GM19023 (cell line): ENCODE data around the gene KLHL22.

Source experiments
- ATAC-seq: cut with Tn5 transposase; IDR thresholded peaks from one replicate; pipeline ENCODE4 v1.9.1; 2021; ENCODE audit warnings: mild to moderate bottlenecking, moderate library complexity; ENCODE audit not compliant: unreplicated experiment

KLHL22 gene

GRCh38 chr22:20434773-20435172 is 60.8 kb downstream of the KLHL22 start:
- ATAC-seq: no peak

- no peak for ATAC-seq
Observed at GRCh38 chr22:20434264-20434751, 61.3 kb downstream of the KLHL22 start.

GRCh38 chr22:20433686-20434241 is 61.8 kb downstream of the KLHL22 start:
- no peak for ATAC-seq

GRCh38 chr22:20433191-20433590 is 62.4 kb downstream of the KLHL22 start:
- ATAC-seq: no peak

GRCh38 chr22:20432244-20432686 is 63.3 kb downstream of the KLHL22 start:
- no peak for ATAC-seq

- ATAC-seq: no peak
Observed at GRCh38 chr22:20431511-20432192, 63.9 kb downstream of the KLHL22 start.

GRCh38 chr22:20430720-20431510 is 64.7 kb downstream of the KLHL22 start:
- no peak for ATAC-seq

GRCh38 chr22:20430101-20430719 is 65.4 kb downstream of the KLHL22 start:
- ATAC-seq: no peak

GRCh38 chr22:20429254-20430100 is 66.1 kb downstream of the KLHL22 start:
- no peak for ATAC-seq

GRCh38 chr22:20428496-20429253 is 66.9 kb downstream of the KLHL22 start:
- no peak for ATAC-seq

- no peak for ATAC-seq
Observed at GRCh38 chr22:20427945-20428417, 67.6 kb downstream of the KLHL22 start.

- ATAC-seq: no peak
Observed at GRCh38 chr22:20427104-20427944, 68.3 kb downstream of the KLHL22 start.

- ATAC-seq: no peak
Observed at GRCh38 chr22:20426259-20426615, 69.4 kb downstream of the KLHL22 start.

GRCh38 chr22:20425566-20426258 is 69.9 kb downstream of the KLHL22 start:
- ATAC-seq: no peak

- ATAC-seq: no peak
Observed at GRCh38 chr22:20424932-20425565, 70.5 kb downstream of the KLHL22 start.

GRCh38 chr22:20424568-20424931 is 71.0 kb downstream of the KLHL22 start:
- ATAC-seq: no peak

GRCh38 chr22:20423906-20424551 is 71.6 kb downstream of the KLHL22 start:
- ATAC-seq: no peak
